Fibroblast of skin of scalp (primary cell): Measurements from ENCODE around the gene GNPTG.

Source experiments
- DNase-seq: peaks from one replicate; pipeline ENCODE4 v3.0.0-alpha.2; 2013

The GNPTG gene

GRCh38 chr16:1347962-1348361, 3.8 kb upstream of the GNPTG start:
- DNase-seq, result no peak

DNA sequence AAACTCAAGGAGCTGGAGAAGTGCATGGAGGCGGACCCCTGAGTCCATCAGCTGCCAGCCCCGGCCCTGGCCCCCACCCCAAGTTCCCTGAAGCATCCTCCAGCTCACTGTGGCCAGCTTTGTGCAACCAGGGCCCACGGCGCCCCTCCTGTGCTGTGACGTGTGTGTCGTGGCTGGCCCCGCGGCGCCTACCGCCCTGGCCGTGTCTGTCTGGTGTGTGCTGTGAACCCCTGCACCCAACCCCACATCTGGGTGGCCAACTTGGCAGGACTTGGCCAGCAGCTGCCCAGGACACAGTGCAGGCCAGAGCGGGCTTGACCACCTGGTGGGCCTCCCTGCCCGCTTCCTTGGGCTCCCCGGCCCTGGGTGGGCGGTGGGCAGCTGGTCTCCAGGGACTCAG, 3.3 kb upstream of the GNPTG start:
- DNase-seq, result no peak

DNA sequence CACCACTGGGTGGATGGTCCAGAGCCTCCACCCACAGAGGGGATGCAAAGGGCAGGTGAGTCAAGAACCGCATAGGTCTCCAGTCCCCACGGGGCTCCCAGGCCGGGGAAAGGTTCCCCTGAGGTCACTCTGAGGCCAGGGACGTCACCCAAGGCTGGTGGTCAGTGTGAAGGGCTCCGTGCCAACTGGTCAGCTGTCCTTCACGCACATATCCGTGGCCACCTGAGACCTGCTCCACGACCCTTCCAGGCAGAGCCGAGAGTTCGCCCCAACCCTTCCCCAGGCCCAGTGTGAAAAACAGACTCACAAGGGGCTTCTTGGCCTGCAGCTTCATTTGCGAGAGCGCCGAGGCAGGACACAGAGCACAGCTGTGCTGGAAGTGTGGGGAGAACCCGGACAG, 2.8 kb upstream of the GNPTG start:
- no peak for DNase-seq

DNA sequence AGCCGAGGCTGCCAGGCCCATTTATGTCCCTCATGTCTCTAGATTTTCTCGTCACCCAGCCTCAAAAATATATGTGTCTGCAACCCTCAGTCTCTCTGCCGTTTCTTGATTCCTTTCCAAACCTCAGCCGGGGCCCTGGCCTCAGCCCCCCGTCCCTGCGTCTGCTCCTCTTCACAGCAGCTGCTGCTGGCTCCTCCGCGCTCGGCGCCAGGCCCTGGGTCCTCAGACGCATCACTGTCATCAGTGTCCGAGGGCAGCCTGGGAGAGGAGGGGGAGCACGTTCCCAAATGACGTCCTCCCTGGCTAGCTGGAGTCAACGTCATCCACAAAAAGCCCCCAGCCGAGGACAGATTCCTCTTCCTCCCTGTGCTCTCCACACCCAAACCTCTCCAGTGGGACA, 2.4 kb upstream of the GNPTG start:
- no peak for DNase-seq

GRCh38 chr16:1349951-1350350, 1.8 kb upstream of the GNPTG start:
- DNase-seq, result no peak

DNA sequence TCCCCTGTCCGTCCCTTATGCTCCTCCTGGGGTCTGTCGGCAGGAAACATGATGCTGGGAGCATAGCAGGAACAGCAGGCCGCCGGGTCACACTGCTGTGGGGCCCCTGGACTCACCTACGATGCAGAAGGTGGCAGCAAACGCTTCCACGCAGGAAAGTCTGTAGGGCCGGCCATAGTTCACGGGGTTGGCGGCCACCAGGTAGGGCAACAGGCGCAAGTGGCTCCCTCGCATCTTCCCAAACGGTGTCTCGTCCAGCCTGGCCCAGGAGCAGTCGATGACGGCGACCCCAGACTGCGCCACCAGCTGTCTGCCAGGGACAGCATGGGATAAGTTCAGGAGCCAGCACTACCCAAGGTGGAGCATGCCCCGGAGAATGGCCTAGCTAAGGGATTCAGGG, 1.0 kb upstream of the GNPTG start:
- DNase-seq, result no peak

GRCh38 chr16:1351215-1351581, 533 bp upstream of the GNPTG start:
- DNase-seq, result no peak

DNA sequence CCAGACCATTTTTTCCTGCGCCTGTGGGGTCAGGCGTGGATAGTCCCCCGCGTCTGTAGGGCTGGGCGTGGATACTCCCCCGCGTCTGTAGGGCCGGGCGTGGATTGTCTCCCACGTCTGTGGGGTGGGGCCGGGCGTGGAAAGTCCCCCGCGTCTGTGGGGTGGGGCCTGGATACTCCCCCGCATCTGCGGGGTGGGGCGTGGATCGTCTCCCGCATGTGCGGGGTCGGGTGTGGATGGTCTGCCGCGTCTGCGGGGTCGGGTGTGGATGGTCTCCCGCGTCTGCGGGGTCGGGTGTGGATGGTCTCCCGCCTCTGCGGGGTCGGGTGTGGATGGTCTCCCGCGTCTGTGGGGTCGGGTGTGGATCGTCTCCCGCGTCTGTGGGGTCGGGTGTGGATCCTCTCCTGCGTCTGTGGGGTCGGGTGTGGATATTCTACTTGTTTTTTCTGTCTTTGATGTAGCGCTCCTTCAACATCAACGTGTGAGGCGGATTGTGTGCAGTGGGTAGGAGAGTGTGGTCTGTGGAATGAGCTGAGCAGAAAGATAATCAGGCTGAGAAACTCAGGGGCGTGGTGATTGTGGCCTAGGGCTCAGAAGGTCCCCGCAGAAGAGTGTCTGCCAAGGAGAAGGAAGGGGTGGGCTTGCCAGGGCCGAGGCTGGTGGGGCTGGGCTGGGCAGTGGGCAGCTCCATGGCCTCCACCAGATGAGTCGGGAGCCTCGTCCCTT, 3.2 kb downstream of the GNPTG start:
- no peak for DNase-seq

DNA sequence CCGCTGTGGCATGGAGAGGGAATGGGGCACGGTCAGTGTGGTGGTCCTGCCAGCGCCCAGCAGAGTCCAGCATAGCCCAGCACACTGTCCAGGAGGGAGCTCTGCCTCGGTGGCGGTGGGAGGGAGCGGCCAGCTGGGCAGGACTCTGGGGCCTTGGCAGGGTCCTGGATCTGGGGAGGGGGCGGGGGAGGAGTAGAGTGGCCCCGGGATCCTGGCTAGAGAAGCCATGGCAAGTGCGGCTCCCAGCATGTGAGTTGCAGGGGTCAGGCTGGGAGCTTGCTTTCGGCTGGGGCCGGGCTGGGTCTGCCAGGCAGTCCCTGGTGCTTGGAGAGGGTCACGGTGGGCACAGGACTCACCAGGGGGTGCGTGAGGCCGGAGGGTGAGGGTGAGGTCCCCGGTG, 3.9 kb downstream of the GNPTG start:
- no peak for DNase-seq

DNA sequence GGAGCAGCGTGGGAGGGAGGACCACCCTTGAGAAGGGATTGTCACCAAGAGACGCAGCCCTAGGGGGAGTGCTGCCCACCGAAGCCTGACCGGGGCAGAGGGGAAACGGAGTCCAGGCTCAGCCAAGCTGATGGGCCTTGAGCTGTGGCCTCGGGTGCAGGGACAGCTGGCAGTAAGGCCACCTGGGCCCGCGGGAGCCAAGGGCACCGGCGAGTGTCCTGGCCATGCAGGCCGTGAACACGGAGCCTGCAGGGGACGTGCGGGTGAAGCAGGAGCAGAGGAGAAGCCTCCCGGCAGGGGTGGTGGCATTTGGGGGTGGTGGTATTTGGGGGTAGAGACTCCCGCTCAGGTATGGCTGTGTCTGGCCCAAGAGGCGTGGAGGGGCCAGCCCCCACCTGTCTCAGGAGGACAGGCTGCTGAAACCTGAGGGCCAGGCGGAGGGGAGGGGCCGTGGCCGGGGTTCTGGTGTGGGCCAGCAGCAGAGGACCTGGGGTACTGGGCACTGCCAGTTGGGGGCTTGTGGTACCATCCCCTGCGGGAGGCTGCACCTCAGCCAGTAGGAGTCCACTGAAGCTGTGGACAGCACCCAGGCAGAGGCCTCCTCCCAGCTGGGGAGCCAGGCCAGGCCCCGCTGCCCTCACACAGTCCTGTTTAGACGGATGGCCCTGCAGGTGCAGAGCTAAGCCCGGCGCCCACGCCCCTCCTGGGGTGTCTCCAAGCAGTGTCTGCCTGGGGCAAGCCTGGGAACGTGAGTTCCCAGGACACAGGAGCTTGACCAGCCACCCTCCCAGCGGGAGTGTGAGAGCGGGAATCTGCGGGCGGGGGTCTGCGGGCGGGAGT, 4.5 kb downstream of the GNPTG start:
- DNase-seq, result no peak

GRCh38 chr16:1357906-1358566, 6.3 kb downstream of the GNPTG start:
- no peak for DNase-seq

- DNase-seq, result no peak
Measured at GRCh38 chr16:1361685-1362360, 10.1 kb downstream of the GNPTG start.

GRCh38 chr16:1362807-1363206, 11.1 kb downstream of the GNPTG start:
- no peak for DNase-seq

DNA sequence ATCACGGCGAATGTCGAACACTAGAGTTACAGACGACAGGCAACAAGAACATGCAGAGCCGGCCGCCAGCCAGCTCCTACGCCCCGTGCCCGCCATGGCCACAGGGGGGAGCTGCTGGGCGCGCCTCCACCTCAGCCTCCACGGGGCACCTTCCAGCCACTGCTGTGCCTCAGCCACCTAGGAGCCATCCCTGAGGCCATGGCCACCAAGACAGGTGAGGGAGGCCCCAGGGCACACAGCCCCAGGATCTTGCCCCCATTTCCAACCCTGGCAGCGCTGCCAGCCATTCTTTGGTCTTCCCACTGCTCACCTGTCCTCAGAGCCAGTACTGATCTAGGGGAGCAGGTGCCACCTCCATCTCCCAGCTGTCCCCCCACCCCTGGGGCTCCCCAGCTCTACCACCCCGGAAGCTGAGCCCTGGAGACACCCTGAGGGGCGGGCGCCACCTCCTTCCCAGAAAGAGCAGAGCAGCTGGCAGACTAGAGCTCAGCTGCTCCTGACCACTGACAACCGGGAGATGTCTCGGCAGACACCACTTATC, 11.8 kb downstream of the GNPTG start:
- peak; percentile 24 for DNase-seq

- DNase-seq, result no peak
Measured at GRCh38 chr16:1364510-1364909, 12.8 kb downstream of the GNPTG start.

DNA sequence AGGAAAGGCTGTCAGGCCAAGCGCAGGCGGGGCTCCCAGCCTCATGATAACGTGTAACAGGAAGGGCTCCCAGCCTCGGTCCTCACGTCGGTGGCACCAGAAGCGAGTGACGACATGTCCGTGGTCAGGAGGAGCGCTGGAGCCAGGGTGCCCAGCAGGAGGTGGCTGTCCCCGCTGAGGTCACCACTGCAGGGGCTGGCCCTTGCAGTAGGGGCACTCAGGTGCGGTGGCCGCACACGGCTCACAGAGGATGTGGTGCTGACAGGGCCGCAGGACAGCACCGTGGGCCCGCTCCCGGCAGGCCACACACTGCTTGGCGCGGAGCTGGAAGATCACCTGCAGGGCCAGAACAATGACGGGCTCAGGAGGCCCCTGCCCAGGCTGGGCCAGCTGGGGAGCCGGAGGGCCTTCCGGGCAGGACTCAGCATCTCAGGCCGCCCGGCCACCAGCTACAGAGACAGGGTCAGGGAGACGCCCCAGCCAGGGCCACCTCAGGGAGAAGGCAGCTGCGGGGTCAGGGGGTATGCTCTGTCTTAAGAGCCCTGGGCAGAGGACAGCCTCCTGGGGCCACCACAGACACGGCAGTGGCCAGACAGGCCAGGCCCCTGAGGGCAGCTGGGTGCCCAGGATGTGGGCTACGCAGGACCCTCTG, 14.5 kb downstream of the GNPTG start:
- no peak for DNase-seq

GRCh38 chr16:1366712-1367299, 15.1 kb downstream of the GNPTG start:
- no peak for DNase-seq

- DNase-seq, result no peak
Measured at GRCh38 chr16:1367486-1368174, 15.9 kb downstream of the GNPTG start.

- DNase-seq, result no peak
Measured at GRCh38 chr16:1371054-1371978, 19.6 kb downstream of the GNPTG start.
